ENCODE data around the gene YDJC.
"Not testable (repeated sequence)": the region's sequence is repeated elsewhere in the genome, so short reads cannot be mapped to it uniquely, and the experiment has no call there.

The YDJC gene

GRCh38 chr22:21651521-21652009 lies 21.7 kb upstream of the YDJC start:
- no peak for DNase-seq (ENCODE audit: low read depth in 2 of 2)

- DNase-seq (ENCODE audit: low read depth in 2 of 2): no peak
Observed at GRCh38 chr22:21650823-21651520, 21.1 kb upstream of the YDJC start.

- DNase-seq (ENCODE audit: low read depth in 2 of 2): no peak
Observed at GRCh38 chr22:21650280-21650679, 20.5 kb upstream of the YDJC start.

- DNase-seq (ENCODE audit: low read depth in 2 of 2): peak; percentile 56 to 58
Observed at GRCh38 chr22:21646608-21647590, 17.1 kb upstream of the YDJC start.

GRCh38 chr22:21645513-21645912 lies 15.7 kb upstream of the YDJC start:
- not testable (repeated sequence) for DNase-seq (ENCODE audit: low read depth in 2 of 2)

DNA sequence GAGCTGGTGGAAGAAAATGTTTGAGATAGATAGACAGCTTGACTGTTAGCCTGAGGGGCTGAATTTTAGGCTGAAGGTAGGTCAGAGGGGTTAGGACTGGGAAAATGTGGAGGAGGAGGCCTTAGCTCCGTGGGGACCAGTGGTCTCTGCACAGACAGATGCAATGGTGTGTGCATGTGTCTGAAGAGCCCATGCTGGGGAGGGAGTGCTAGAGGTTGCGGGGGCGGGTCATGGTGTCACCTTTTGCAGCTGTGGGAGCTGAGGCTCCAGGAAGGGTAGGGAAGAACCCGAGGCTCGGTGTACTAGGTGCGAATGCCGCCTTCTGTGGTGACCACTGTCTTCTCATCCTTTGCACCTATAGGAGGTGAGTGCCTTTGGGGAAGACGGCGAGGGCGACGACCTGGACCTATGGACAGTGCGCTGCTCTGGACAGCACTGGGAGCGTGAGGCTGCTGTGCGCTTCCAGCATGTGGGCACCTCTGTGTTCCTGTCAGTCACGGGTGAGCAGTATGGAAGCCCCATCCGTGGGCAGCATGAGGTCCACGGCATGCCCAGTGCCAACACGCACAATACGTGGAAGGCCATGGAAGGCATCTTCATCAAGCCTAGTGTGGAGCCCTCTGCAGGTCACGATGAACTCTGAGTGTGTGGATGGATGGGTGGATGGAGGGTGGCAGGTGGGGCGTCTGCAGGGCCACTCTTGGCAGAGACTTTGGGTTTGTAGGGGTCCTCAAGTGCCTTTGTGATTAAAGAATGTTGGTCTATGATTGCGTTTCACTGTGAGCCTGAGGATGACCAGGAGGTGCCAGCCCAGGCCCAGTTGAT lies 13.9 kb upstream of the YDJC start:
- no peak for DNase-seq (ENCODE audit: low read depth in 2 of 2)

- no peak for DNase-seq (ENCODE audit: low read depth in 2 of 2)
Observed at GRCh38 chr22:21642584-21643448, 13.0 kb upstream of the YDJC start.

- DNase-seq (ENCODE audit: low read depth in 2 of 2): peak; percentile 94 to 95
Observed at GRCh38 chr22:21641789-21642583, 12.2 kb upstream of the YDJC start, which contains the start of gene SDF2L1. Gene SDF2L1, plus strand, starts transcription at chr22:21642302. Its CDS starts 35 bp downstream, at chr22:21642337.

DNA sequence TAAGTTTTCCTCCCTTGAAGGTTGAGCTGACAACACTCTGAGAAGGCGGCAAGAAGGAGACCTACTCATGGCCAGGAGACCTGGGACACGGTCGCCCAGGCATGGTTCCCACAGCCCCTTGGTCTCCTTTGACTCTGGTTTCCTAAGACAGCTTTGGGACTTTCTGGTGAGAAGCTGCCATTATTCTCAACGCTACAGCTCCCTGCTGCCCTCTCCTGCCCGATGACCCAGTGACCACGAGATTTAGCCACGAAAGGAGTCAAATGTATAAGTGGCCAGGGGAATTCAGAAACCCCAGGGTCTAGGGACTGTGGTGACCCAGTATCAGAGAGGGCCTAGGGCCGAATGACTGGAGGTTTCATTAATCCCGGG lies 11.6 kb upstream of the YDJC start:
- DNase-seq (ENCODE audit: low read depth in 2 of 2): no peak

GRCh38 chr22:21640810-21641209 lies 11.0 kb upstream of the YDJC start:
- DNase-seq (ENCODE audit: low read depth in 2 of 2): no peak

DNA sequence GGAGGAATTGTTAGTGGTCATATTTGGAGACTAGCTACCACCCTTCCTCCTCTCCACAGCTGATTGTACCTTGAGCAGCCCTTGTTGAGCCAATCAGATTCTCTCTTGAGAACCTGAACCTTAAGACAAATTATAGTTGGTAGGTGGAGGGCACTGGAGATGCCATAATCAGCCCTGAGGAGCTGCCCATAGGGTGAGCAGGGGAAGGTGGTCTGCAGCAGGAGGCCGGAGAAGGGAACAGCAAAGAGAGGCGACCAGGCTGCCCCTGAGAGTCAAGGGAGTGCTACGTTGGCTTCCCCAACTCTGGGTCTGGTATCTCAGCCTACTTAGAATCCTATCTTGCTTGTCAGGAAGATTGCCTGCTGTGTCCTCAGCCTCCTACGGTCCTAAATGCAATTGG lies 9.5 kb upstream of the YDJC start:
- DNase-seq (ENCODE audit: low read depth in 2 of 2): no peak

GRCh38 chr22:21637450-21637849 lies 7.6 kb upstream of the YDJC start:
- DNase-seq (ENCODE audit: low read depth in 2 of 2): not testable (repeated sequence)

DNA sequence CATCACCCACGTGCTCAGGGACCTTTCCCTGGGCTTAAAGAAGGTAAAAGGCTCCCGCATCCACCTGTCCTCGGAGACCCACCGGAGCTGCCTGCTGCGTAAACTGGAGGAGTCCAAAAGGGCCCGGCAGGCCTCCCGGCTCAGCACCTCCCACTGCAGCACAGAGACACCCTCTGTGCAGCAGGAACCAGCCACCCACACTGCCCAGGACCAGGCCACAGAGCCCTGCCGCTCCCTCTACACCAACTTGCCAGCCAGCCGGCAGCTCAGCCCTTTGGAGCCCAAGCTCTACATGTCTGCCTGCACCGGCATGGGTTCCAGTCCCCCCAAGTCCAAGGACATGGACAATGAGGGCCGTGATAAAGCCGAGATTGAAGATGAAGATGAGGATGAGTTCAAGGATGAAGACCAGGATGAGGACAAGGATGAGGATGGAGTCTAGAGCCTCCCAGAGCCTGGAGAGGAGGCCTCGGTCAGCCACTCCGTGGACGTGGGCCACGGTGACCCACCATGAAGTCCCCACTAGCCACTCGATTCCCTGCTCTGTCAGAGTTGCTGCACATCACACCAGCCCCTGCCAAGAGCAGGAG lies 6.9 kb upstream of the YDJC start:
- DNase-seq (ENCODE audit: low read depth in 2 of 2): no peak

DNA sequence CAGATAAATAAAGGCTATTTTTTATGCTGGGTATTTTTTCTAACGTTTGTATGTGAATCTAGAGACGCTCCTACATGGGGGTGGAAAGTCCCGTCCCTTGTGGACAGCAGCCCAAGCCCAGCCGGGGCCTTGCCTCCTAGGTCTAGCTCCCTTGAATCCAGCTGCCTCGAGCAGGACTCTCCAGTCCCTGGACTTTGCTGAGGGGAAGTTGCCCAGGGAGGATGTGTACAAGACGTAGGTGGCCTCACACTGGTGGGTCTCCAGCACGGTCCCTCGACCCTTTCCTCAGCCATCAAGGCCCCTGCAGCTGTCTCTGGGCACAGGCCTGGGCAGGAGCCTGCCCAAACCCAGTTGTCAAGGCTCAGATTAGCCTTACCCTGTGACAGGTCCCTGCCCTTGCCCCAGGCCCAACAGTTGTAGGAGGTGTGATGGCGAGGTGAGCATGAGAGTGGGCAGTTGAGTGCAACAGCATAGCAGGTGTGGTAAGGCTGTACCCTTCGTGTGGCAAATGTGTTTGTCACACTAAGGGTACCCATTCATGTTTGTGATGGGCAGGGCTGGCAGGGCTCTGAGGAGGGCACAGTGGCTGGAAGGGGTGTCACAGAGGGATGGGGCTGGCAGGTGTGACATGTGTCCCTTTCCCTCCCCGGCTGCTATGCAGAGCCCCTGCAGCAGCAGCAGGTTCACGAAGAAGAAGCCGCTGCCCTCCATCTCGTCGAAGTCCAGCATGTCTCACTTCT lies 6.1 kb upstream of the YDJC start:
- no peak for DNase-seq (ENCODE audit: low read depth in 2 of 2)

DNA sequence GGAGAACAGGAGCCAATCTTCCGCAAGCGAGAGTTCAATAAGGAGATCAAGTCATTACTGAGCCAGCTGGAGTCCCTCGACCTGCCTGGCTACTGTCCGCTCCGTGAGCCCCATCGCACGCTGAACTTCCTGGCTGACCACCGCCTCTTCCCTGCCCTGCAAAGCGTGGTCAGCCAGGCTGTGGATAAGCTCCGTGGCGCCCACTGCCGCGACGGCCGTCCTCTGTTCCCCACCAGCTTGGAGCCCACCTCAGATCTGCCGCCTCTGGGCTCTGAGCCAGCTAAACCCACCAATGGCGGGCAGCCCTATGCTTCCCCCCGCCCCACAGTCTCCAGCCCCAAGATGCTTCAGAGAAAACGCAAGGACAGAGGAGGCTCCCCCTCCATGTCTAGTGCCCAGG lies 5.0 kb upstream of the YDJC start:
- DNase-seq (ENCODE audit: low read depth in 2 of 2): no peak

GRCh38 chr22:21634081-21634480 lies 4.3 kb upstream of the YDJC start:
- no peak for DNase-seq (ENCODE audit: low read depth in 2 of 2)

GRCh38 chr22:21633481-21633880 lies 3.7 kb upstream of the YDJC start:
- no peak for DNase-seq (ENCODE audit: low read depth in 2 of 2)

DNA sequence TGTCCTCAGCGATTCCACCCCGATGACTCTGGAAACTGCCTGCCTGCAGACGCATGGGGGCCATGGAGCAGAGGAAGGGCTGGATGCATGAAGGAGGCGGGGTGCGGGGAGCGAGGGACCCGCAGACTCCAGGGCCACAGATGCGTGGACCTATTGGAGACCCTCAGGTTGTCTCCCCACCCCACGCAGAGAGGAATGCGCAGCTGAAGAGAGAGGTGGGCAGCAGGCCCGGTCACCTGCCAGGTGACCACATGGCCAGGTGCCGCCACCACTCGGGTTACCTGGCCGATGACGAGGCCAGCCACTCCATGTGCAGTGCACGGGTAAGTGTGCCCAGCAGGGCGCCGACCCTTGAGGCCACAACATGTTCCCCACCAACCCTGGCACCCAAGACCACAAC lies 3.1 kb upstream of the YDJC start:
- no peak for DNase-seq (ENCODE audit: low read depth in 2 of 2)

Data from stimulated activated CD8-positive, alpha-beta memory T cell treated with anti-CD3 and anti-CD28 coated beads, Interleukin-7, amount 100 ng/mL, for 1 hour (primary cell).